ENCODE results near the gene AP3S2.

DNA sequence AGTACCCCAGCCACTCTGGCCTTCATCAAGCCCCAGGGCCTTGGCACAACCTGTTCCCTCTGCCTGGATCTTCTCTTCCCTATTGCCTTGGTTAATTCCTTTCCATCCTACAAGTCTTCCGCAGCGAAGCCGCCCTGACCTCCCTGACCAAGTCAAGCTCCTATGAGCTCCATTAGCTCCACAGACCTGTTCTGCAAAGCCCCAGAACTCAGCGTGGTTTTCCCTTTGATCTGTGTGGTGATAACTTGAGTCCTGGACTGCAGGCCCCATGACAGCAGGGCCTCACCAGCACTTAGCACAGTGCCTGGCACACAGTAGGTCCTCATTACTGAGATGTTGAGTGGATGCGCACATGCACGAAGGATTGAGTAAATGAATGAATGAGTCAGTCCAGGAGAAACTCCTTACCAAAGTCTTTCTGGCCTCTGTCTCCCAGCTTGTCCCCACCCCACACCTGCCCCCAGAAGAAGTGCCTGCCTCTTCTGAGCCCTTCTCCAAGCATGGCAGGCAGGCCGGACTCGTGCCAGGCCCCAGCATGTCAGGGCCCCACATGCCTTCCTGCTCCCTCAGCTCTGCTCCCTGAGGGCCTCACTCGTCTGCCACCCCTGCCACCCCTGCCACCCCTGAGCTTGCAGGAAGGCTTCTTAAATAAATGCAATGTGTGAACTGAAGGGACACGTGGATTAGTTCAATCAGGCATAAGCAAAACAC lies 85.5 kb downstream of the AP3S2 start:
- TF ChIP-seq, protein P1, sequence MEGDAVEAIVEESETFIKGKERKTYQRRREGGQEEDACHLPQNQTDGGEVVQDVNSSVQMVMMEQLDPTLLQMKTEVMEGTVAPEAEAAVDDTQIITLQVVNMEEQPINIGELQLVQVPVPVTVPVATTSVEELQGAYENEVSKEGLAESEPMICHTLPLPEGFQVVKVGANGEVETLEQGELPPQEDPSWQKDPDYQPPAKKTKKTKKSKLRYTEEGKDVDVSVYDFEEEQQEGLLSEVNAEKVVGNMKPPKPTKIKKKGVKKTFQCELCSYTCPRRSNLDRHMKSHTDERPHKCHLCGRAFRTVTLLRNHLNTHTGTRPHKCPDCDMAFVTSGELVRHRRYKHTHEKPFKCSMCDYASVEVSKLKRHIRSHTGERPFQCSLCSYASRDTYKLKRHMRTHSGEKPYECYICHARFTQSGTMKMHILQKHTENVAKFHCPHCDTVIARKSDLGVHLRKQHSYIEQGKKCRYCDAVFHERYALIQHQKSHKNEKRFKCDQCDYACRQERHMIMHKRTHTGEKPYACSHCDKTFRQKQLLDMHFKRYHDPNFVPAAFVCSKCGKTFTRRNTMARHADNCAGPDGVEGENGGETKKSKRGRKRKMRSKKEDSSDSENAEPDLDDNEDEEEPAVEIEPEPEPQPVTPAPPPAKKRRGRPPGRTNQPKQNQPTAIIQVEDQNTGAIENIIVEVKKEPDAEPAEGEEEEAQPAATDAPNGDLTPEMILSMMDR (IDR thresholded peaks at IDR 0.05): no peak
- TF ChIP-seq POLR2A (IDR thresholded peaks at IDR 0.05): no peak

Measured in esophagus squamous epithelium (tissue), 4 donors.